Testis (tissue), 3 donors: ENCODE data around the gene SREK1IP1. TPM values are rescaled to one million over a fixed set of nuclear protein-coding genes. Genes with fewer than 3 reads are reported as not detected.

Source experiments
- DNase-seq: peaks from one replicate; pipeline ENCODE4 v3.0.0-alpha.2; 2019
- H3K27ac ChIP-seq, 2 donors: fragments of 200-600 bp; sonication (generic); one replicate each; pipeline ENCODE4 v1.5.1; 2019
- H3K27me3 ChIP-seq: fragments of 200-600 bp; sonication (generic); one replicate; pipeline ENCODE4 v1.5.1; 2019
- H3K36me3 ChIP-seq: fragments of 200-600 bp; sonication (generic); one replicate; pipeline ENCODE4 v1.5.1; 2017; ENCODE audit warnings: low read depth; ENCODE audit errors: missing control alignments
- H3K4me1 ChIP-seq: fragments of 200-600 bp; sonication (generic); one replicate; pipeline ENCODE4 v1.5.1; 2019
- H3K4me3 ChIP-seq, 2 donors: fragments of 200-600 bp; sonication (generic); one replicate each; pipeline ENCODE4 v1.5.1; 2017 to 2019
- H3K9me3 ChIP-seq: fragments of 200-600 bp; sonication (generic); one replicate; pipeline ENCODE4 v1.5.1; 2017
- POLR2A ChIP-seq: fragments of 450-650 bp; IDR thresholded peaks from one replicate; pipeline ENCODE4 v1.6.1; 2017; ENCODE audit warnings: antibody characterized with exemption, mild to moderate bottlenecking, moderate library complexity
- WGBS, 2 donors: methylation state at CpG; one replicate each; pipeline ENCODE4 v1.1.5; 2018; 5-methylcytosine and 5-hydroxymethylcytosine counted together
- intact Hi-C: fragments of 100-400 bp; cut with DNase I; formaldehyde crosslinking; loops from one replicate; pipeline ENCODE4 v1.15.1; 2023; ENCODE audit warnings: low total_unique reads
- polyA plus RNA-seq: library from polyadenylated mRNA; stranded (reverse); fragments of 350-450 nt; fragmentation: Illumina TruSeq; extraction: RNeasy Lipid Tissue Mini Kit (QIAGEN cat#74804); gene quantifications from one replicate; pipeline ENCODE4 v1.2.3, GENCODE V29; 2014; ENCODE audit warnings: low read depth, low replicate concordance; ENCODE audit not compliant: insufficient read depth
- total RNA-seq, 2 donors: library from RNA; depleted of rRNA; stranded (reverse); fragments of >200 nt; gene quantifications; one replicate each; pipeline ENCODE4 v1.2.3, GENCODE V29; 2016
- TF ChIP-seq, protein P1 (sequence below), 3 experiments: fragments of 450-650 bp in 2 of 3; fragments of 200-600 bp in 1 of 3; sonication (generic) in 1 of 3; IDR thresholded peaks; one replicate each; pipeline ENCODE4 v1.5.1; 2016 to 2019; ENCODE audit warnings: antibody characterized with exemption in 3 of 3, mild to moderate bottlenecking in 2 of 3, moderate library complexity in 1 of 3

SREK1IP1 gene
- total and polyA plus RNA-seq, 3 donors from 2014 or later, result 3.4 to 10.4 (median 9.0) TPM

- TF ChIP-seq POLR2A, result no peak
- TF ChIP-seq, protein P1, sequence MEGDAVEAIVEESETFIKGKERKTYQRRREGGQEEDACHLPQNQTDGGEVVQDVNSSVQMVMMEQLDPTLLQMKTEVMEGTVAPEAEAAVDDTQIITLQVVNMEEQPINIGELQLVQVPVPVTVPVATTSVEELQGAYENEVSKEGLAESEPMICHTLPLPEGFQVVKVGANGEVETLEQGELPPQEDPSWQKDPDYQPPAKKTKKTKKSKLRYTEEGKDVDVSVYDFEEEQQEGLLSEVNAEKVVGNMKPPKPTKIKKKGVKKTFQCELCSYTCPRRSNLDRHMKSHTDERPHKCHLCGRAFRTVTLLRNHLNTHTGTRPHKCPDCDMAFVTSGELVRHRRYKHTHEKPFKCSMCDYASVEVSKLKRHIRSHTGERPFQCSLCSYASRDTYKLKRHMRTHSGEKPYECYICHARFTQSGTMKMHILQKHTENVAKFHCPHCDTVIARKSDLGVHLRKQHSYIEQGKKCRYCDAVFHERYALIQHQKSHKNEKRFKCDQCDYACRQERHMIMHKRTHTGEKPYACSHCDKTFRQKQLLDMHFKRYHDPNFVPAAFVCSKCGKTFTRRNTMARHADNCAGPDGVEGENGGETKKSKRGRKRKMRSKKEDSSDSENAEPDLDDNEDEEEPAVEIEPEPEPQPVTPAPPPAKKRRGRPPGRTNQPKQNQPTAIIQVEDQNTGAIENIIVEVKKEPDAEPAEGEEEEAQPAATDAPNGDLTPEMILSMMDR (IDR thresholded peaks at IDR 0.05), result no peak
- no peak for DNase-seq
- no peaks in the 10 kb centered on the region for H3K36me3 ChIP-seq
- H3K27me3 ChIP-seq, result no peaks in the 10 kb centered on the region
- intact Hi-C loops, result no loop called here
- no peaks in the 10 kb centered on the region for H3K9me3 ChIP-seq
- H3K4me3 ChIP-seq, result no peak overlapping the region
- H3K27ac ChIP-seq, result no peak overlapping the region
- H3K4me1 ChIP-seq, result no peaks in the 10 kb centered on the region
Observed at GRCh38 chr5:64792469-64792868, 24.0 kb upstream of the SREK1IP1 start.

GRCh38 chr5:64790210-64790609 lies 21.7 kb upstream of the SREK1IP1 start:
- no peaks in the 10 kb centered on the region for H3K4me1 ChIP-seq
- 90 to 96% methylated on average over 1 of the region's 1 CpG for WGBS, 2 donors
- H3K27me3 ChIP-seq, result no peaks in the 10 kb centered on the region
- no peak for DNase-seq
- intact Hi-C loops, result no loop called here
- H3K27ac ChIP-seq, result no peak overlapping the region
- TF ChIP-seq, protein P1 (IDR thresholded peaks at IDR 0.05), result no peak
- TF ChIP-seq POLR2A, result no peak
- H3K4me3 ChIP-seq, result no peak overlapping the region
- no peaks in the 10 kb centered on the region for H3K36me3 ChIP-seq
- H3K9me3 ChIP-seq, result no peaks in the 10 kb centered on the region

DNA sequence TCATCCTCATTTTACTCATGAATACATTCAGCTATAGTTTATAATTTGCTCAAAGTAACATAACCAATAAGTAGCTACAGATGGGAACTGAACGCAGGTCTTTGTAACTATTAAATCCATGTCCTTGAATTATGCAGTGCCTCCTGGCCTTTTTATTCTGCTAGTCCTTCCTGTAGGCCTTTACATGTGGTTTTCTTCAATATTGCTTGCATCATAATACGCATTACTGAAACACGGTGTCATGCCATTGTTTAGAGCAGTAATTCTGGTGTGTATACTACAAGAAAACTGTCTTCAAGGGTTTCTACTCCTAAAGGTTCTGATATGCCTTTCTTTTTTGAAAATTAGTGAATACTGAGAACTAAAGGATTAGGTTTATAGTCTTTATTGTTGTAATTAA lies 21.0 kb upstream of the SREK1IP1 start:
- intact Hi-C loops, result loop anchor here (10.0 kb wide), 1 partner anchor 155 kb away; no protein-coding TSS in a partner anchor
- H3K4me3 ChIP-seq, result no peak overlapping the region
- WGBS, 2 donors, result 87% methylated on average over 3 of the region's 3 CpGs
- no peaks in the 10 kb centered on the region for H3K36me3 ChIP-seq
- H3K9me3 ChIP-seq, result no peaks in the 10 kb centered on the region
- H3K27me3 ChIP-seq, result no peaks in the 10 kb centered on the region
- H3K4me1 ChIP-seq, result no peaks in the 10 kb centered on the region
- TF ChIP-seq, protein P1 (IDR thresholded peaks at IDR 0.05), result no peak
- no peak for TF ChIP-seq POLR2A
- H3K27ac ChIP-seq, result no peak overlapping the region
- no peak for DNase-seq

DNA sequence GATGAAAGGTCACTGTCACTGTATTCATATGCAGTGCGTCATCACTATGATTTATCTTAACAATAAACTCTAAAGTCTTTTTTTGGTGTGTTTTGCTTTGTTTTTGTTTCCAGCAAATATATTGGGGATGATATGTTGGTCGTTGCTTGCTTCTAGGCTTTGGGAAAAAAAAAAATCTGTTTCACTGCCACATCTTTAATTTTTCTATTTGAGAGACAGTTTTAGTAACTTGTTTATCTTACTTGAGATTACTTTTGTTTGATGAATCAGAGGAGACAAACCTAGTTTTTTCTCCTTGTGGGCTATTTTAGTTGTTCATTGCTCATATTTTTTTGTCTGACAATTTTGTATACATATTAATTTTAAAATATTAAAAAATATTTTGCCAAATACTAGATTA lies 19.7 kb upstream of the SREK1IP1 start:
- Histone ChIP-seq H3K27me3 (no peaks in the 10 kb centered on the region), H3K9me3 (no peaks in the 10 kb centered on the region), H3K4me1 (no peaks in the 10 kb centered on the region), H3K36me3 (no peaks in the 10 kb centered on the region), H3K4me3 (no peak overlapping the region), H3K27ac (no peak overlapping the region)
- no peak for TF ChIP-seq POLR2A
- TF ChIP-seq, protein P1 (IDR thresholded peaks at IDR 0.05), result no peak
- DNase-seq, result no peak
- intact Hi-C loops, result loop anchor here (10.0 kb wide), 1 partner anchor 153 kb away; no protein-coding TSS in a partner anchor
- 83 to 86% methylated on average over 2 of the region's 2 CpGs for WGBS, 2 donors

GRCh38 chr5:64786372-64786771 lies 17.9 kb upstream of the SREK1IP1 start:
- intact Hi-C loops, result loop anchor here (10.0 kb wide), 1 partner anchor 152 kb away; no protein-coding TSS in a partner anchor
- 89 to 93% methylated on average over 2 of the region's 2 CpGs for WGBS, 2 donors
- Histone ChIP-seq H3K4me1 (no peaks in the 10 kb centered on the region), H3K4me3 (no peak overlapping the region), H3K27ac (no peak overlapping the region), H3K27me3 (no peaks in the 10 kb centered on the region), H3K9me3 (no peaks in the 10 kb centered on the region), H3K36me3 (no peaks in the 10 kb centered on the region)
- TF ChIP-seq, protein P1 (IDR thresholded peaks at IDR 0.05), result no peak
- TF ChIP-seq POLR2A, result no peak
- no peak for DNase-seq
